ENCODE data around the gene HES6.

HES6 gene

GRCh38 chr2:238233625-238234024 is 6.2 kb downstream of the HES6 start:
- no peak for DNase-seq

- DNase-seq = no peak
Observed at GRCh38 chr2:238231809-238232208, 8.0 kb downstream of the HES6 start.

DNA sequence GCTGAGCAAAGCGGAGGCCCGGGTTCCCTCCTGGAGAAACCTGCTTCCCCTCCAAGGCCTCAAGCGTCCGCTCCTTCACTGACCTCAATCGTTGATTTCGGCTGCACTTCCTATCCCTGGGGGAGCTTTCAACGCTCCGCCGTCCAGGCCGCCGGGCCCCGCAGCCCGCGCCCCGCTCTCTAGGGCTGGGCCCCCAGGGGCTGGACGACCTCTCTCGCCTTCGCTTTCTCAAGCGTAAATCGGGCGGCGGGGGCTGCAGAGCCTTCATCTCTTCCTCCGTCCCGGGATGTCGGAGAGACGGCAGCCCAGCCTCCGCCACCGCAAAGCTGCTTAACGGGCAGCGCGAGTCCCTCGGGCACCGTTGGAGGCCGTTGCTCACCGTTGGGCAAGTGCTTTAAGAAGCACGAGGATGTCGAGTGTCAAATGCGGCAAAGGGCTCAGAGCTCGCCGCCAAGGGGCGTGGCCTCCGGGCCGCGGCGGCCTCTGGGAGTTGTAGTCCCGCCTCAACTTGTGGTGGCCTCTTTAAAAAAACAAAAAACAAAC is 8.5 kb downstream of the HES6 start:
- peak; percentile 79 to 90 for DNase-seq

- DNase-seq = no peak
Observed at GRCh38 chr2:238230699-238231098, 9.1 kb downstream of the HES6 start.

GRCh38 chr2:238228700-238229099 is 11.1 kb downstream of the HES6 start:
- DNase-seq = no peak

- no peak for DNase-seq
Observed at GRCh38 chr2:238227587-238228032, 12.2 kb downstream of the HES6 start.

DNA sequence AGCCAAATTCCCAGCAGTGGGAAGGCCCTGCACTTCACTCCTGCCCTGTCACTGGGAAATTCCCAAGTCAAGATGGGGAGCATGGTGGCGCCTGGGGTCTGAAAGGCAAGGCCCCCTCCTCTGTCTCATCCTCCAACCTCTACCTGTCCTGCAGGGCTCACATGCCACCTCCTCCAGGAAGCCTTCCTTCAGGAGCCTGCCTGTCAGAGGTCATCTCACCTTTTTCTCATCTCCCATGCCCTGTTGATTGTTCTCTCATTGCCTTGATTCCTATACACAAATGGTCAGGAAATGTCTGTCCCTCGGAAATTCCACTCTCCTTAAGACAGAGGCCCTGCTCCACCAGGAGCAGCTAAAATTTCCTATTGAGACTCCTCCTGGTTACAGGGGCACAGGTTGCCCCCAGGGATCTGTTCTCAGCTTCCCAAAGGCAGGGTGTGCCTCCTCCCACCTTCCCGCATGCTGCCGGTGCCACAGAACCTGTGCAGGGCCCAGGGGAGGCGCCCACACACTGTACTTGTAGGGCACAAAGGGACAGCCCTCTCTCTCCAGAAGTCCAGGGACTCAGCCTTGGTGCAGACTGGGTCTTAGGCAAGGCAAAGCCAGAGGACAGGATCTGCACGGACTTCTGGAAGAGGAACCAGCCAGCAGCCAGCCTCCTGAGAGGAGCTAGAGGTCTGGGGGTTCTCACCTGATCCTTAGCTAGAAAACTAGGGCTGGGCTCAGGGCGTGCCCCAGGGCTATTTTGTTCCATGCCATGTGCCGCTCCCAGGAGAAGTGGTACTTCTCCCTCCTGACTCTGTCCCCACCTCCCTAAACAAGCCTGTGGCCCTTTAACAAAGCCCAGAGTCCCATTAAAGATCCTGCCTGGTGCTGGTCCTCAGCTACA is 12.9 kb downstream of the HES6 start:
- DNase-seq = no peak

DNA sequence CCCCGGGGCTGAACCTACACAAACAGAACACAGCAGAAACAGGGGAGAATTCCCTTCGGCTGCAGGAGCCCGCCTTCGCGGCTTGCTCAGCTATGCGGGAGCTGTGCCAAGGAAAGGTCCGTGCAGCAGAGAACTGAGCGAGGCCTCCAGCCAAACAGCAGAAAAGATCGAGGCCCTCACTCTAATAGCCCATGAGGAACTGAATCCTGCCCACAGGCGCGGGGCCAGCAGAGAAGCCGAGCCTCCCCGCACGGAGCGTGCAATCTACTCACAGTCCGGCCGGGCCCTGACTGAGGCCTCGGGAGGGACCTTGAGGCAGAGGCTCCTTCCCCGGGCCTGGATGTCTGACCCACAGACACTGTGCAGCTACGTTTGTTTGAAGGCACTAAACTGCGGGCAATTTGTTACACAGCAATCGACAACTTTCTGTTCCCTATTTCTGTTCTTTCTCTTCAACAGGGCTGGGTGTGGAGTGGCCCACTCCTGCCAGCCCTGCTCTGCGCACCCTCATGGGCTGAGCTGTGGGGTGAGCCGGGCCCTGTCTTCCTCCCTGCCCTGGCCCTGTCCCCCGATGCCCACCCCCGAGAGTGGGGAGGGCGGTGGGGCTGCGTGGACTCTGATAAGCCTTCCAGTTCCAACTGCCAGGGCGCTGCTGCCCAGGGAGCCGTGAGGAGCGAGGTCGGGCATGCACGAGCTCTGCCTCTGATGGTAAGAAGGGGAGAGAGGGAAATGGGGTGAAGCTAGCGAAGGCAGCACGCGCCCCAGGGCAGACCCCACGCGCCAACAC is 13.7 kb downstream of the HES6 start:
- no peak for DNase-seq

GRCh38 chr2:238225121-238225520 is 14.7 kb downstream of the HES6 start:
- DNase-seq = no peak

DNA sequence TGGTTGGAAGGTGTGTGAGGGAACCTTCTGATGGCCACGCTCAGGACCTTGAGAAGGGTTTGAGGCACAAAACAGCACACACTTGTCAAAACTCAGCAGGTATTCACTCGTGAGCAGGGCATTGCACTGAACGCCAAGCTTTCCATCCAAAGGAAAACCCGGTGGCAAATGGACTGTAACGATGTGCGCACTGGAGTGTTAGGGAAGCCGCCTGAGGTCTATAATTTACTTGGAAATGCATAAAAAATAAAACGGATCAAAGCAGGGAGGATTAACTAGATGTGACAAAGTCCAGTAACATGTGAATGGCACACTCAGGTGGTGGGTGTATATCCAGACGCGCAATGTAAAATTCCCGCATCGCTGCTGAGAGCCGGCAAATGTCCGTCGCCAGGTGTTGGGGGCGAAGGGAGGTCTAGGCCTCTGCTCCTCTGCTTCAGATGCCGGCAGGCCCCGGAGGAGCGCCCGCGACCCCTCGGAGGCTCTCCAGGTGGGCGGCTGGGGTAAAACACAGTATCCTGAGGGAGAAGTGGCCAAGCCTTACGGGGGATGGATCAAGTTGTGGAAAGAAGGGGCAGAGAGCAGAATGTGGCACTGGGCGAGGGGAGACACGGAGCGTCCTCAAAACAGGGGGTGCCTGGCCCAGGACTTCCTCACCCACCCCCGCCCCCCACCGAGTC is 15.3 kb downstream of the HES6 start:
- DNase-seq = no peak

- no peak for DNase-seq
Observed at GRCh38 chr2:238220892-238221521, 18.8 kb downstream of the HES6 start.

GRCh38 chr2:238220274-238220891 is 19.5 kb downstream of the HES6 start:
- no peak for DNase-seq

DNA sequence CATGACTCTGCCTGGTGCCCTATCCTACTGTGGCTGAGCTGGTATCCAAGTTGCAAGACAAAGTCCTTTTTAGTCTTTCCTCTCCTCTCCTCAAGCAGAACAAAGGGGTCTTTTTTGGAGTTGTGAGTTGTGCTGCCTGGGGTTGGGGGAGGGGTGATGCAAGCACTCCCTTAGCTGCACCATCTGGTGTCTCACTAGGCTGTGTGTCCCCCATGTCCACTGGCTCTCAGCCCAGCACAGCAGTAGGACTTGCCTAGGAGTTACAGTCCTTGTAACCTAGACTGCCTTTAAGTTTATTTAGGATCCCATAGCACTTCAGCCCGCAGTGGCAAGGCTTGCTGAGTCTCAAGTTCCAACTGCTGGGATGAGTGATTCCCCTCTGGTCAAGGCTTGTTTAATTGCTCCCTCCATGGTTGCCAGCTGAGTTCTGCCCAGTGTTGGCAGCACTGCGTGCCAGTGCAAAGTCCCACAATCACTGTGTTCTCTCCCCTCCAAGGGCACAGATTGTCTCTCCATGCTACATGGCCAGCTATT is 23.1 kb downstream of the HES6 start:
- no peak for DNase-seq

DNA sequence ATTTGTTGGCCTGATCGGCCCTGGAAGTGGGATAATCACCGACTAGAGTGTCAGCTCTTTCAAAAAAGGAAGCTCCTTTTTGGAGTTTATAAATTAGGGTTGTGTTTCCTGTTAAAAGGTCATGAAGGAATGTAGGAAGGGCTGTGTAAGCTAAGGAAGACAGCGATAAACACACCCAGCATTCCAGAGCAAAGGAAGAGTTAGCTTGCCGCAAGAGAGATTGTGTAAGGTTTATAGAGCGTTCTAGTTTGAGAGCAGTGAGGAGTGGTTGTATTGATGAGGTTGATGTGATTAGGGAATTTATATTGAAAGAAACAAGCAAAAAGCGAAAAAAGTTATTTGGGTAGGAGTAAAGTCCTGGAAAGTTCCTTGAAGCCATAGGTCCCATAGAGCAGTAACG is 32.8 kb downstream of the HES6 start:
- no peak for DNase-seq

GRCh38 chr2:238203973-238204683 is 35.7 kb downstream of the HES6 start:
- DNase-seq = peak in 1 of 2 donors; percentile 30

DNA sequence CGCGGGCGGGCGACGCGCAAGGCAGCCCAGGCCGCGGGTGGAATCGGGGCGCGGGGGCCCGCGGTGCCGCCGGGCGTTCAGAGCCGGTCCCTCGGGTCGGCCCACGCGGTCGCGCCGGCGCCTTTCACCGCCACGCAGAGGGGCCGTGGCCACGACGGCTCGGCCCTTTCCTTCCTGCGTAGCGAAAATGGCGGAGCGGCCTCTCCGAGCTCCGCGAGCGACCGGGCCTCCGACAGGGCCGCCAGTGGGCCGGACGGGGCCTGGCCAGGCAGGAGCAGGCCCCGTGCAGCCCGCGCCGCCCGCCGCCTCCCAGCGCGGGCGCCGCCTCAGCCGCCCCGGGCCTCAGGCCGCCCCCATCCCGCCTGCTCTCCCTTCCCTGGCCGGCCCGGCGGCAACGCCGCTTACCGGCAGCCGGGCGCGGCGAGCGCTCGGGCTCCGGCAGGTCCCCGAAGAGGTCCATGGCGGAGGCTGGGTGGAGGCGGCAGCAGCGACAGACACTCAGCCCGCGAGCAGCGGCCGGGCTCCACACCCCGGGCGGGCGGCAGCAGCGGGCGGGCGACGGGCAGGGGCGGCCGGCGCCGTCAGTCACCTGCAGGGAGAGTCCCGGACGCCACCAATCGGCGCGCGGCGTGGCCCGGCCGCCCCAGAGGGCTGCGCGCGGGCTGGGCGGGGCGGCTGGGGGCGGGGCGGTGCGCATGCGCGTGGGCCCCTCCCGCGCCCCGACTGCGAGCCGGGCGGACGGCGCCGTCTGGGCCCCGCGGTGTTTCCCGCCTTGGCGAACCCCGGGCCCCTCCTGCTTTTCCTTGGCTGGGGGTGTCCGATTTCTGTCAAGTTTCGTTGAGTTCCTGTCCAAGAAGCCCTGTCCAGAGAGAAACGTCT is 36.5 kb downstream of the HES6 start, which contains the start of gene ILKAP:
ILKAP (minus strand) TSS at position 602 of the 879 bp plus-strand sequence; CDS start at position 460, 142 bp downstream.
- DNase-seq = peak; percentile 81 to 93

DNA sequence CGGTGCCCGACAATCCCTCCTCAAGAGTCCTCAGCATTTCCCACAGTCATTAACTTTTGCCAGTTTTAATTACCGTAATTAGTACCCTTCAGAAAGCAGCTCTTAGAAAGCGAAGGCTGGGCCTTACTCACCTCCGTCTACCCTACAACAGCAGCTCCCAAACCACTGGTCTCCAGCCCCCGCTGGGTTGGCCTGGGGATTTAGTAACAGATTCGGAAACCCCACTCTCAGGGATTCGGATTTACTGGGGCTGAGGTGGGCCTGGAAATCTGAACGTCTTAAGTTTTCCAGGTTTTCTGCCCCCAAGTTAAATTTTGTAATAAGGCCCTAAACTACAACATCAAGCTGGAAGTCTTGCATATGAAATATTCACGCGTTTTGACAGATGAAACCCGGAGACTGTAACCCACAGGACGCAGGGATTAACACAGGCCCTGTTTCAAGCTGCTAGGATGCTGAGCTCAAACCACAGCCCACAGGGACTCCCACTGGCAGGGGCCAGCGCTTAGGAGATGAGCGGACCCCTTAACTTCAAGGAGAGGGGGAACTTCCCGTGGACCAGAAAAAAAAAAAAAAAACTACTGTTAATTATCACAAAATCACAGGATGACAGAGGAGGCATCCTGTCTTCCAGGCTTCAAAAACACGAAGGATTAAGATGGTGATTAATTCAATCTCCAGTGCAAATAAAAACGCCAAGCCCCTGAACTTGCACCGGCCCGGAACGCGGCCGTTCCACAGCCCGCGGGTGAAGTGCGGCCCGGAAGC is 37.3 kb downstream of the HES6 start:
- DNase-seq = no peak

DNA sequence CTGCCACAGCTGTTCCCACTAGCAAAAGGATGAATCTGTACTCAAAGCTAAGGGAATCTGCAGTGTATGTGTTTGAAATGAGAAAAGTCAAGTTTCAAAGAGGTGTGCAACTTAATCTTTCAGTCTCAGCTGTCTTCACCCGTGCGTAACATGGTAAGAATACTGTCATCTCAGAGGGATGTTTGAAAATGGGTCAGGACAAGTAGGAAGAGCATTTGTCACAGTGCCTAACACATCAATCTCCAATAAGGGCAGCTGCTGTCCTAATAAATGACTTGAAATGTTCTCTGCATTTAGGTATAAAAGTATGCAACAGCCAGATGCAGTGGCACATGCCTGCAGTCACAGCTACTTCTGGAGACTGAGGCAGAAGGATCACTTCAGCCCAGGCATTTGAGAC is 49.4 kb downstream of the HES6 start:
- no peak for DNase-seq
